Neural progenitor cell (in vitro differentiated cells): ENCODE measurements around the gene BRD1. TPM values are rescaled to one million over a fixed set of nuclear protein-coding genes. Genes with fewer than 3 reads are reported as not detected.
A peak's percentile ranks its signal among the peaks of the same experiment; 100 is the strongest.

Source experiments
- DNase-seq: peaks from one replicate; pipeline ENCODE4 v3.0.0-alpha.2; 2016; ENCODE audit warnings: low spot score
- H2AFZ ChIP-seq: fragments of 200-600 bp; sonication (generic); replicated peaks from 2 replicates; pipeline ENCODE4 v1.6.1; 2016; ENCODE audit warnings: antibody characterized with exemption
- H3F3A ChIP-seq: fragments of 200-600 bp; sonication (generic); 2 replicates; pipeline ENCODE4 v1.6.1; 2016; ENCODE audit warnings: antibody characterized with exemption, low read depth
- H3K27ac ChIP-seq: fragments of 200-600 bp; sonication (generic); 2 replicates; pipeline ENCODE4 v1.5.1; 2016; ENCODE audit warnings: mild to moderate bottlenecking
- H3K27me3 ChIP-seq: fragments of 200-600 bp; sonication (generic); 2 replicates; pipeline ENCODE4 v1.6.1; 2016; ENCODE audit warnings: mild to moderate bottlenecking, moderate library complexity
- H3K36me3 ChIP-seq: fragments of 200-600 bp; sonication (generic); 2 replicates; pipeline ENCODE4 v1.5.1; 2016
- H3K4me1 ChIP-seq: fragments of 200-600 bp; sonication (generic); 2 replicates; pipeline ENCODE4 v1.6.1; 2016; ENCODE audit warnings: mixed run types
- H3K4me2 ChIP-seq: fragments of 200-600 bp; sonication (generic); 2 replicates; pipeline ENCODE4 v1.6.1; 2016
- H3K4me3 ChIP-seq: fragments of 200-600 bp; sonication (generic); 2 replicates; pipeline ENCODE4 v1.5.1; 2016
- H3K79me2 ChIP-seq: fragments of 200-600 bp; sonication (generic); 2 replicates; pipeline ENCODE4 v1.6.1; 2016; ENCODE audit warnings: low read depth
- H3K9ac ChIP-seq: fragments of 200-600 bp; sonication (generic); 2 replicates; pipeline ENCODE4 v1.6.1; 2016
- H3K9me3 ChIP-seq: fragments of 200-600 bp; sonication (generic); 2 replicates; pipeline ENCODE4 v1.5.1; 2016; ENCODE audit warnings: low read depth
- H4K20me1 ChIP-seq: fragments of 200-600 bp; sonication (generic); 2 replicates; pipeline ENCODE4 v1.6.1; 2016; ENCODE audit warnings: low read depth
- H3K27ac Mint-ChIP-seq: 3 replicates; pipeline ENCODE4 v1.8.0; 2021; ENCODE audit warnings: mixed read lengths
- H3K27me3 Mint-ChIP-seq: 2 replicates; pipeline ENCODE4 v1.8.0; 2022; ENCODE audit warnings: low read depth, mild to moderate bottlenecking, inconsistent platforms, moderate library complexity, mixed read lengths; ENCODE audit not compliant: insufficient read depth
- H3K36me3 Mint-ChIP-seq: 3 replicates; pipeline ENCODE4 v1.8.0; 2021; ENCODE audit warnings: mixed read lengths
- H3K4me1 Mint-ChIP-seq: 3 replicates; pipeline ENCODE4 v1.8.0; 2021; ENCODE audit warnings: mixed read lengths
- H3K4me3 Mint-ChIP-seq: 3 replicates; pipeline ENCODE4 v1.8.0; 2021; ENCODE audit warnings: mild to moderate bottlenecking, moderate library complexity, mixed read lengths
- H3K9me3 Mint-ChIP-seq: 3 replicates; pipeline ENCODE4 v1.8.0; 2020; ENCODE audit warnings: mixed read lengths
- CTCF ChIP-seq: fragments of 200-600 bp; sonication (generic); IDR thresholded peaks from 2 replicates; pipeline ENCODE4 v1.5.1; 2017; ENCODE audit warnings: antibody characterized with exemption, mild to moderate bottlenecking
- EZH2 ChIP-seq: fragments of 200-600 bp; sonication (generic); IDR thresholded peaks from 2 replicates; pipeline ENCODE4 v1.6.1; 2017; ENCODE audit warnings: antibody characterized with exemption, mild to moderate bottlenecking, moderate library complexity
- EZH2phosphoT487 ChIP-seq: fragments of 200-600 bp; sonication (generic); IDR thresholded peaks from 2 replicates; pipeline ENCODE4 v1.6.1; 2017; ENCODE audit warnings: antibody characterized with exemption
- total RNA-seq: library from RNA; depleted of rRNA; stranded (reverse); fragments of >200 nt; gene quantifications from 2 replicates; pipeline ENCODE4 v1.2.3, GENCODE V29; 2015; ENCODE audit warnings: low replicate concordance

BRD1 gene
- total RNA-seq, 1 donor from 2014 or later: 31.2 TPM

- Mint-ChIP-seq H3K36me3 (peaks cover 73% of the 10 kb centered on the region), H3K27ac (no peak overlapping the region), H3K4me1 (no peaks in the 10 kb centered on the region), H3K27me3 (no peaks in the 10 kb centered on the region), H3K4me3 (no peak overlapping the region), H3K9me3 (peaks cover 78% of the 10 kb centered on the region)
- H3K9ac ChIP-seq: no peak overlapping the region
- H3K27ac ChIP-seq: no peak overlapping the region
- H3K27me3 ChIP-seq: no peaks in the 10 kb centered on the region
- H2AFZ ChIP-seq: no peak overlapping the region
- no peaks in the 10 kb centered on the region for H3K4me1 ChIP-seq
- H3K4me2 ChIP-seq: no peak overlapping the region
- H3K36me3 ChIP-seq: peaks cover 6% of the 10 kb centered on the region
- no peaks in the 10 kb centered on the region for H3F3A ChIP-seq
- no peak for DNase-seq
- no peak overlapping the region for H3K4me3 ChIP-seq
- no peaks in the 10 kb centered on the region for H4K20me1 ChIP-seq
- H3K79me2 ChIP-seq: peaks cover 98% of the 10 kb centered on the region
- TF ChIP-seq CTCF (no peak), EZH2 (no peak)
- H3K9me3 ChIP-seq: peaks cover under 1% of the 10 kb centered on the region
Observed at GRCh38 chr22:49871482-49871881, 43.8 kb upstream of the BRD1 start.

DNA sequence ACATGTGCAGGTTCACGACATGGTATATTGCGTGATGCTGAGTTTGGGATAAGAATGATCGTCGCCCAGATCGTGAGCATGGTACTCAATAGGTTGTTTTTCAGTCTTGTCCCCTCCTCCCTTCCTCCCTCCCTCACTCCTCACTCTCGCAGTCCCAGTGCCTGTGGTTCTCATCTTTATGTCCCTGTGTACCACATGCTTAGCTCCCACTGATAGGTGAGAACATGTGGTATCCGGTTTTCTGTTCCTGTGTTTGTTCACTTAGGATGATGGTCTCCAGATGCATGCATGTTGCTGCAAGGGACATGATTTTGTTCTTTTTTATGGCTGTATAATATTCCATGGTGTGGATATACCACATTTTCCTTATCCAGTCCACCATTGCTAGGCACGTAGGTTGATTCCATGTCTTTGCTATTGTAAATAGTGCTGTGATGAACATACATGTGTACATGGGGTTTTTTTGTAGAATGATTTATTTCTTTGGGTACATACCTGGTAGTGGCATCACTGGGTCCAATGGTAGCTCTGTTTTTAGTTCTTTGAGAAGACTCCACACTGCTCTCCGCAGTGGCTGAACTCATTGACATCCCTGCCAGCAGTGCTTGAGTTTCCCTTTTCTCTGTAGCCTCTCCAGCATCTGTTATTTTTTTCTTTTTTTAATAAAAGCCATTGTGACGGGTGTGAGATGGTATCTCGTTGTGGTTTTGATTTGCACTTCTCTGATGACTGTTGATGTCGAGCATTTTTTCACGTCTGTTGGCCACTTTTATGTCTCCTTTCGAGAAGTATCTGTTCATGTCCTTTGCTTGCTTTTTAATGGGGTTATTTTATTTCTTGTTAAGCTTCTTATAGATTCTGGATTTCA, 42.4 kb upstream of the BRD1 start:
- peaks cover 80% of the 10 kb centered on the region for H3K9me3 Mint-ChIP-seq
- no peaks in the 10 kb centered on the region for H3K27me3 Mint-ChIP-seq
- peaks cover 4% of the 10 kb centered on the region for H3K9me3 ChIP-seq
- H3K36me3 Mint-ChIP-seq: peaks cover 73% of the 10 kb centered on the region
- no peaks in the 10 kb centered on the region for H3K27me3 ChIP-seq
- no peak overlapping the region for H2AFZ ChIP-seq
- no peak overlapping the region for H3K4me2 ChIP-seq
- no peaks in the 10 kb centered on the region for H4K20me1 ChIP-seq
- peaks cover 3% of the 10 kb centered on the region for H3F3A ChIP-seq
- H3K79me2 ChIP-seq: peaks cover 99% of the 10 kb centered on the region
- peak overlapping the region; percentile 21 for H3K4me3 Mint-ChIP-seq
- no peak overlapping the region for H3K9ac ChIP-seq
- H3K4me3 ChIP-seq: no peak overlapping the region
- H3K36me3 ChIP-seq: peaks cover 7% of the 10 kb centered on the region
- TF ChIP-seq EZH2 (no peak), CTCF (no peak), EZH2phosphoT487 (no peak)
- H3K27ac Mint-ChIP-seq: no peak overlapping the region
- no peaks in the 10 kb centered on the region for H3K4me1 ChIP-seq
- H3K4me1 Mint-ChIP-seq: no peaks in the 10 kb centered on the region
- DNase-seq: no peak
- H3K27ac ChIP-seq: no peak overlapping the region

DNA sequence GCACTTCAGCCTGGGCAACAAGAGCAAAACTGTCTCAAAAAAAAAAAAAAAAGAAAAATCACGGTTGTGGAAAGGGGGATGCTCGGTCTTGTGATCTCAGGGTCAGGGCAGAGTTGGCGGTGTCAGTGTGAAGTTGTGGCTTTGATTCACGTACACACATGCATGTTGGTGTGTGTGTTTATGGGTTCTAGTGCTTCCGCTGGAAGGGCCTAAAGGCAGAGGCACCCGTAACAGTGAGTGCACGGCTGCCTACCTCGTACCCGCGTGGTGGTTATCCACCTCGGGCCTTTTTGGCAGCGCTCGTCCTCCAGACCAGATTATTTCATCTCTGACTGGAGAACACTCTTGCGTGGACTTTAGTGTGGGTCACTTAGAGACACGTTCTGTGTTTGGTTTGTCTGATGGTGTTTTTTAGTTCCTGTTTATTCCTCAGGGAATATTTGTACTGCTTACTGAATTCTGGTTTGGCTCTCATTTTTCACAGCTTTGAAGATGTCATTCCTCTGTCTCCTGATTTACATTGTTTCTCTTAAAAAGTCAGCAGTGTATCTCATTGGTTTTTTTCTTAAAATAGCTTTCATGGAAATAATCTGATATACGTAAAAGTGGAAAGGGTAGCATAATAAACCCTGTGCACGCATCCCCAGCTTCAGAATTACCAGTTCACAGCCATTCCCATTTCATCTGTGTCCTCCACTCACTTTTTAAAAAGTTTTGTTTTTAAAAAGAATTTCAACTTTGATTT, 41.6 kb upstream of the BRD1 start:
- peaks cover 70% of the 10 kb centered on the region for H3K36me3 Mint-ChIP-seq
- no peak overlapping the region for H2AFZ ChIP-seq
- no peak for TF ChIP-seq EZH2
- TF ChIP-seq EZH2phosphoT487: no peak
- no peak for TF ChIP-seq CTCF
- peaks cover 4% of the 10 kb centered on the region for H3K9me3 ChIP-seq
- no peak overlapping the region for H3K27ac Mint-ChIP-seq
- no peaks in the 10 kb centered on the region for H4K20me1 ChIP-seq
- H3K36me3 ChIP-seq: peaks cover 7% of the 10 kb centered on the region
- H3K4me3 ChIP-seq: no peak overlapping the region
- peaks cover 99% of the 10 kb centered on the region for H3K79me2 ChIP-seq
- no peaks in the 10 kb centered on the region for H3K4me1 ChIP-seq
- no peak overlapping the region for H3K4me3 Mint-ChIP-seq
- no peak overlapping the region for H3K4me2 ChIP-seq
- H3K9me3 Mint-ChIP-seq: peaks cover 77% of the 10 kb centered on the region
- no peaks in the 10 kb centered on the region for H3K27me3 Mint-ChIP-seq
- H3K27ac ChIP-seq: no peak overlapping the region
- H3K4me1 Mint-ChIP-seq: no peaks in the 10 kb centered on the region
- DNase-seq: no peak
- peaks cover 3% of the 10 kb centered on the region for H3F3A ChIP-seq
- no peaks in the 10 kb centered on the region for H3K27me3 ChIP-seq
- no peak overlapping the region for H3K9ac ChIP-seq
